Uterus (tissue), 4 donors: ENCODE data around the gene ITGAV. TPM values are rescaled to one million over a fixed set of nuclear protein-coding genes. Genes with fewer than 3 reads are reported as not detected.
A peak's percentile ranks its signal among the peaks of the same experiment; 100 is the strongest.

Source experiments
- DNase-seq, 2 donors: peaks; one replicate each; pipeline ENCODE4 v3.0.0-alpha.2; 2019 to 2020
- H3K27ac ChIP-seq, 2 donors: fragments of 200-600 bp; sonication (generic); 1 replicate in 1 of 2; 2 replicates in 1 of 2; pipeline ENCODE4 v1.5.1; 2016 to 2018
- H3K27me3 ChIP-seq, 2 donors: fragments of 200-600 bp; sonication (generic); one replicate each; pipeline ENCODE4 v1.5.1; 2018 to 2019; ENCODE audit warnings: control low read depth in 1 of 2
- H3K36me3 ChIP-seq, 2 donors: fragments of 200-600 bp; sonication (generic); one replicate each; pipeline ENCODE4 v1.5.1; 2019; ENCODE audit warnings: control low read depth in 1 of 2
- H3K4me1 ChIP-seq, 2 donors: fragments of 200-600 bp; sonication (generic); one replicate each; pipeline ENCODE4 v1.5.1; 2018 to 2019; ENCODE audit warnings: control low read depth in 1 of 2
- H3K4me3 ChIP-seq, 2 donors: fragments of 200-600 bp; sonication (generic); 1 replicate in 1 of 2; 2 replicates in 1 of 2; pipeline ENCODE4 v1.5.1; 2018 to 2019; ENCODE audit warnings: mild to moderate bottlenecking in 1 of 2
- H3K9me3 ChIP-seq, 2 donors: fragments of 200-600 bp; sonication (generic); one replicate each; pipeline ENCODE4 v1.5.1; 2019; ENCODE audit warnings: control low read depth in 1 of 2
- POLR2A ChIP-seq, 2 donors: fragments of 450-650 bp; IDR thresholded peaks; one replicate each; pipeline ENCODE4 v1.6.1; 2016; ENCODE audit warnings: antibody characterized with exemption in 2 of 2, mild to moderate bottlenecking in 1 of 2, moderate library complexity in 1 of 2
- intact Hi-C: fragments of 100-400 bp; cut with DNase I; formaldehyde crosslinking; loops from one replicate; pipeline ENCODE4 v1.15.1; 2023; ENCODE audit warnings: low total_unique reads
- total RNA-seq, 4 donors: library from RNA; depleted of rRNA in 3 of 4; stranded (reverse); fragments of >200 nt in 3 of 4; gene quantifications; one replicate each; pipeline versions ENCODE4 v1.1.0 to v1.2.4, GENCODE V29; 2014 to 2023
- TF ChIP-seq, protein P1 (sequence below), 4 experiments: fragments of 200-600 bp in 2 of 4; fragments of 450-650 bp in 2 of 4; sonication (generic) in 2 of 4; IDR thresholded peaks; one replicate each; pipeline ENCODE4 v1.5.1; 2016 to 2019; ENCODE audit warnings: antibody characterized with exemption in 4 of 4, mild to moderate bottlenecking in 2 of 4, moderate library complexity in 1 of 4
- donor health status: DM: yes; HTN: yes; CAD: no.

The ITGAV gene
- total RNA-seq, 4 donors from 2014 or later: 76.9 to 232 (median 104) TPM

DNA sequence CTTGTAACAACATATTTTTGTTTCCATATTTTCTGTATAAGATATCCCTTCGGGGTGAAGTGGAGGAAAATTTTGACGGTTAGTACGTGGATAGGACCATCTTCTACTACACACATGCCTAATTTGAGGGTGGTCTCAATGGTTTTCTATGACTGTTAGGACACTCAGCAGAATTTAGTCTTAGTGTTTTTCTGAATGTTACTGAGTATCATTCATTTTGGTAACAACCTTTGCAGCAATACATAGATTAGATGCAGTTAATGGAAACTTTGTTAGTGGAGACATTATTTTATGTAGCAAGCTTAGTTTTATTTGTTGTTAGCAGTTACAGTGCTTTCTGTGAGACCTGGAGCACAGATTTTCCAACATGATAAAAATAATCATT, 1.6 kb downstream of the ITGAV start:
- H3K9me3 ChIP-seq: no peaks in the 10 kb centered on the region
- H3K27ac ChIP-seq: peak overlapping the region; percentile 96 to 98
- intact Hi-C loops: no loop called here

DNA sequence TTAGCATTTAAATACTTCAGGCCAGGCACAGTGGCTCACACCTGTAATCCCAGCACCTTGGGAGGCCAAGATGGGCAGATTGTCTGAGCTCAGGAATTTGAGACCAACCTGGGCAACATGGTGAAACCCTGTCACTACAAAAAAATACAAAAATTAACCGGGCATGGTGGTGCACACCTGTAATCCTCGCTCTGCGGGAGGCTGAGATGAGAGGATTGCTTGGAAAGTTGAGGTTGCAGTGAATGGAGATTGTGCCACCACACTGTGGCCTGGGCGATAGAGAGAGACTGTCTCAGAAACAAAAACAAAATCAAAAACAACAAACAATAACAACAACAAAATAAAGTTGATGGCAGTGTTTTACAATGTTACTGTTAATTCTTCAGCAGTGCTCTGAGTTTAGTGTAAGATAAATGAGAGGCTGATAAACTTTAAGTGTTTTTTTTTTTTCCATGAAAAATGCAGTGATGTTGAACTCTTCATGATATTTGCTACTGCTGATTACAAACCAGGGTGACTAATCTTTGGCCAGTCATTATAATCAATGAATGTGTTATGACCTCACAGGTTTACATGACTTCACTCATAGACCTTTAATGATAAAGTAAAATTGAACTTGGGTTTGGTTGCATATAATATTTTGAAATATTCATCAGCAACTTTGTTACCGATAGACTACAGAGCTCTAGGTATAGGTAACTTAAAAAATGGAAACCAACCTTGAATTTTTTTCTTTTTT, 2.5 kb downstream of the ITGAV start:
- DNase-seq: no peak
- Histone ChIP-seq H3K4me1 (peaks cover 0 to 14% of the 10 kb centered on the region in 2 donors), H3K27me3 (no peaks in the 10 kb centered on the region), H3K4me3 (peak overlapping the region in 1 of 2 donors; percentile 90), H3K9me3 (no peaks in the 10 kb centered on the region), H3K27ac (peak overlapping the region; percentile 96 to 98), H3K36me3 (no peaks in the 10 kb centered on the region)
- TF ChIP-seq POLR2A (IDR thresholded peaks at IDR 0.05): no peak
- TF ChIP-seq, protein P1, sequence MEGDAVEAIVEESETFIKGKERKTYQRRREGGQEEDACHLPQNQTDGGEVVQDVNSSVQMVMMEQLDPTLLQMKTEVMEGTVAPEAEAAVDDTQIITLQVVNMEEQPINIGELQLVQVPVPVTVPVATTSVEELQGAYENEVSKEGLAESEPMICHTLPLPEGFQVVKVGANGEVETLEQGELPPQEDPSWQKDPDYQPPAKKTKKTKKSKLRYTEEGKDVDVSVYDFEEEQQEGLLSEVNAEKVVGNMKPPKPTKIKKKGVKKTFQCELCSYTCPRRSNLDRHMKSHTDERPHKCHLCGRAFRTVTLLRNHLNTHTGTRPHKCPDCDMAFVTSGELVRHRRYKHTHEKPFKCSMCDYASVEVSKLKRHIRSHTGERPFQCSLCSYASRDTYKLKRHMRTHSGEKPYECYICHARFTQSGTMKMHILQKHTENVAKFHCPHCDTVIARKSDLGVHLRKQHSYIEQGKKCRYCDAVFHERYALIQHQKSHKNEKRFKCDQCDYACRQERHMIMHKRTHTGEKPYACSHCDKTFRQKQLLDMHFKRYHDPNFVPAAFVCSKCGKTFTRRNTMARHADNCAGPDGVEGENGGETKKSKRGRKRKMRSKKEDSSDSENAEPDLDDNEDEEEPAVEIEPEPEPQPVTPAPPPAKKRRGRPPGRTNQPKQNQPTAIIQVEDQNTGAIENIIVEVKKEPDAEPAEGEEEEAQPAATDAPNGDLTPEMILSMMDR (IDR thresholded peaks at IDR 0.05): no peak
- intact Hi-C loops: no loop called here

More for the DNA sequence above, 1.6 kb downstream of the ITGAV start:
- H3K27me3 ChIP-seq: no peaks in the 10 kb centered on the region
- H3K36me3 ChIP-seq: no peaks in the 10 kb centered on the region
- peaks cover 0 to 14% of the 10 kb centered on the region in 2 donors for H3K4me1 ChIP-seq
- H3K4me3 ChIP-seq: peak overlapping the region; percentile 85 to 90
- TF ChIP-seq POLR2A (IDR thresholded peaks at IDR 0.05): no peak
- TF ChIP-seq, protein P1 (IDR thresholded peaks at IDR 0.05): no peak
- no peak for DNase-seq

DNA sequence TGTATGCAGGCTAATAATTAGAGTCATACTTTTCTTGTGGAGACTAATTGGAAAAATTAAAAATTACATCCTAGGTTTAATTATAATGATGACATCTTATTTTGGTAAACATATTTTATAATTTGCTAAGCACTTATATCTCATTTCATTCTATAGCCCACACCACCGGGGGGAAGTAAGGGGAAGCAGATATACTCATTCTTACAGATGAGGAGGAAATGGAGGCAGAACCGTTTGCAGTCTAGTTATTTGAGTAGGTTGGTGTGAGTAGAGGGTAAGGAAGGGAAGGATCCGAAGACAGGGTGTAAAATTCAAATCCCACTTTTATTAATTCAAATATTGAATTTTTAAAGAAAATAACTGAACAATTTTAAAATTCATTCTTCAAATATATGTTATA, 3.7 kb downstream of the ITGAV start:
- intact Hi-C loops: no loop called here
- peaks cover 0 to 15% of the 10 kb centered on the region in 2 donors for H3K4me1 ChIP-seq
- TF ChIP-seq POLR2A (IDR thresholded peaks at IDR 0.05): no peak
- no peaks in the 10 kb centered on the region for H3K27me3 ChIP-seq
- H3K36me3 ChIP-seq: no peaks in the 10 kb centered on the region
- no peaks in the 10 kb centered on the region for H3K9me3 ChIP-seq
- no peak overlapping the region for H3K4me3 ChIP-seq
- DNase-seq: no peak
- H3K27ac ChIP-seq: no peak overlapping the region

DNA sequence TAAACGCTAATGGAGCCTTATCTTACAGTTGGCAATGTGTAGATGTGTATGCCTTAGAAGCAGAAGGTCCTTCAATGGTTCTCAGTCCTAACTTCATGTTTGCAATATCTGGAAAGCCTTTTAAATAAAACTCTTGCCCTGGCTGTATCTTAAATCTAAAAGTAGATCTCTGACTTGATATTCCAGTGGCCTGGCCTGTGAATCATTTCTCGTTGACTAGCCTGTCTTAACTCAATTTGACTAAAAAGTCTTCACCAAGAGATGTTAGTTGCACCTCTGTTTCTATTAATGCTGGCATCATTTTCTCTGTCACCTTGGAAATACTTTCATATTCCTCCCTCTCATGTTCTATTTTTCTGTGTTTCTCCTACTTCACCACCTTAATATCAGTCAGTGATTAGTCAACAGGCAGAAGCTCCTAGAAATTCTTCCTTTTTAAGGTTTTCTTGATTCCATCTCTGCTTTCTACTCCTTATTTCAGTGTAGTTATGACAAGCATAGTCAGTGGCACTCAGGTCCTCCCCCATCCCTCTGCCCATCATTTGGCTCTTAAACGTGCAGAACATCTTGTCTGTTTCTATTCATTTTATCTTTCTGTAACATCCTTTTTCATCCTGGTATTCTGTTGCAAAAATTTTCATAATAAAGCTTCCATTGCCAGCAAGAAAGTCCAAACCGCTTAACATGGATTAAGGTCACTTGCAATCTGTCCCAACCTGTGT, 4.3 kb downstream of the ITGAV start:
- H3K9me3 ChIP-seq: no peaks in the 10 kb centered on the region
- H3K4me1 ChIP-seq: peaks cover 0 to 19% of the 10 kb centered on the region in 2 donors
- no peak overlapping the region for H3K4me3 ChIP-seq
- intact Hi-C loops: no loop called here
- H3K36me3 ChIP-seq: no peaks in the 10 kb centered on the region
- H3K27me3 ChIP-seq: no peaks in the 10 kb centered on the region
- peak overlapping the region; percentile 28 to 38 for H3K27ac ChIP-seq
- no peak for DNase-seq
- no peak for TF ChIP-seq POLR2A (IDR thresholded peaks at IDR 0.05)
- TF ChIP-seq, protein P1 (IDR thresholded peaks at IDR 0.05): no peak

DNA sequence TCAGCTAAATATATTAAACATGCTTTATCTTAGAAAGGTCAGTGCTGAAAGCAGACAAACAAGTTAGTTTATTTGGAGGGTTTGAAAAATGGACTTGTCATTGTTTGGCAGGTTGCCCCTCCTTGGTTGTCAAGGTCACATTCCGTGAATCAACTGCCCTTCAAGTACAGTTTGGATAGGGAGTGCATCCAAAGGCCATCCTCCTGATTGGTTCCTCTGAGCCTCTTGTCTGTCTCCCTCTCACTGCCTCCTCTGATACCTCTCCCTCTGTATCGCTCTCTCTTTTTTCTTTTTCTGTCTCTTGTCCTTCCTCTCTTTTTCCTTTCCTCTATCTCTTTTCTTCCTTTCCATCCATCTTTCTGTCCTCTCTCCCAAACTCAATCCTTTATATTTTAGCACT, 5.4 kb downstream of the ITGAV start:
- H3K4me3 ChIP-seq: no peak overlapping the region
- H3K4me1 ChIP-seq: peaks cover 0 to 19% of the 10 kb centered on the region in 2 donors
- no peaks in the 10 kb centered on the region for H3K9me3 ChIP-seq
- peak overlapping the region; percentile 19 to 38 for H3K27ac ChIP-seq
- no peaks in the 10 kb centered on the region for H3K36me3 ChIP-seq
- no peak for TF ChIP-seq POLR2A (IDR thresholded peaks at IDR 0.05)
- TF ChIP-seq, protein P1 (IDR thresholded peaks at IDR 0.05): no peak
- no peaks in the 10 kb centered on the region for H3K27me3 ChIP-seq
- DNase-seq: no peak
- intact Hi-C loops: no loop called here
